Left ventricle myocardium inferior (tissue), 1 donor: ENCODE measurements around the gene SLC25A44. TPM values are rescaled to one million over a fixed set of nuclear protein-coding genes. Genes with fewer than 3 reads are reported as not detected.
A peak's percentile ranks its signal among the peaks of the same experiment; 100 is the strongest.

Experiments
- DNase-seq: peaks from one replicate; pipeline ENCODE4 v3.0.0-alpha.2; 2020
- H3K27ac ChIP-seq: fragments of 200-600 bp; replicated peaks from 2 replicates; pipeline ENCODE4 v1.8.0; 2021
- H3K27me3 ChIP-seq: fragments of 200-600 bp; 2 replicates; pipeline ENCODE4 v1.8.0; 2021; ENCODE audit warnings: low read depth
- H3K36me3 ChIP-seq: fragments of 200-600 bp; 2 replicates; pipeline ENCODE4 v1.8.0; 2021
- H3K4me1 ChIP-seq: fragments of 200-600 bp; 2 replicates; pipeline ENCODE4 v1.8.0; 2021
- H3K4me3 ChIP-seq: fragments of 200-600 bp; 2 replicates; pipeline ENCODE4 v1.8.0; 2021; ENCODE audit warnings: mild to moderate bottlenecking, moderate library complexity
- H3K9me3 ChIP-seq: fragments of 200-600 bp; replicated peaks from 2 replicates; pipeline ENCODE4 v1.8.0; 2021
- intact Hi-C: fragments of 100-400 bp; cut with micrococcal nuclease; formaldehyde crosslinking; loops from one replicate; pipeline ENCODE4 v1.11.0; 2022
- total RNA-seq: library from RNA; stranded (reverse); fragmentation: NEBNext Ultra II Directional; extraction: Animal tissue kit (Norgen Biotek cat#: 25700); gene quantifications from one replicate; pipeline ENCODE4 v1.2.1, GENCODE V29; 2021
- TF ChIP-seq, protein P1 (sequence below): fragments of 200-600 bp; IDR thresholded peaks from 2 replicates; pipeline ENCODE4 v1.8.0; 2021; ENCODE audit warnings: antibody characterized with exemption, mild to moderate bottlenecking, borderline replicate concordance
- donor health status: DM: no; HTN: yes; CAD: no; lungs with severe emphysema.

Gene SLC25A44
- total RNA-seq, 1 donor from 2014 or later, result 14.4 TPM

DNA sequence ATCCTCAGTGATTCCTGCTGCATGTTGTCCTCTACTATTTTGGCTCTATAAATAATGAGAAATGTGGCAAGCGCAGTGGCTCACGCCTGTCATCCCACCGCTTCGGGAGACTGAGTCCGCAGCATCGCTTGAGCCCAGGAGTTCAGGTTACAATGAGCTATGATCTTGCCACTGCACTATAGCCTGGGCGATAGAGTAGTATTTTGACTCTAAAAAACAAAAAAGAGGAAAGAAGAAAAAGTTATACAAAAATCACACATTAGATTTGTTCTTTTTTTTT, 756 bp upstream of the SLC25A44 start:
- Histone ChIP-seq H3K36me3 (no peaks in the 10 kb centered on the region), H3K9me3 (no peaks in the 10 kb centered on the region), H3K27me3 (no peaks in the 10 kb centered on the region), H3K27ac (peak overlapping the region; percentile 87), H3K4me1 (peaks cover 47% of the 10 kb centered on the region), H3K4me3 (peak overlapping the region; percentile 78)
- no peak for DNase-seq
- intact Hi-C loops, result no loop called here
- TF ChIP-seq, protein P1, sequence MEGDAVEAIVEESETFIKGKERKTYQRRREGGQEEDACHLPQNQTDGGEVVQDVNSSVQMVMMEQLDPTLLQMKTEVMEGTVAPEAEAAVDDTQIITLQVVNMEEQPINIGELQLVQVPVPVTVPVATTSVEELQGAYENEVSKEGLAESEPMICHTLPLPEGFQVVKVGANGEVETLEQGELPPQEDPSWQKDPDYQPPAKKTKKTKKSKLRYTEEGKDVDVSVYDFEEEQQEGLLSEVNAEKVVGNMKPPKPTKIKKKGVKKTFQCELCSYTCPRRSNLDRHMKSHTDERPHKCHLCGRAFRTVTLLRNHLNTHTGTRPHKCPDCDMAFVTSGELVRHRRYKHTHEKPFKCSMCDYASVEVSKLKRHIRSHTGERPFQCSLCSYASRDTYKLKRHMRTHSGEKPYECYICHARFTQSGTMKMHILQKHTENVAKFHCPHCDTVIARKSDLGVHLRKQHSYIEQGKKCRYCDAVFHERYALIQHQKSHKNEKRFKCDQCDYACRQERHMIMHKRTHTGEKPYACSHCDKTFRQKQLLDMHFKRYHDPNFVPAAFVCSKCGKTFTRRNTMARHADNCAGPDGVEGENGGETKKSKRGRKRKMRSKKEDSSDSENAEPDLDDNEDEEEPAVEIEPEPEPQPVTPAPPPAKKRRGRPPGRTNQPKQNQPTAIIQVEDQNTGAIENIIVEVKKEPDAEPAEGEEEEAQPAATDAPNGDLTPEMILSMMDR, result no peak

DNA sequence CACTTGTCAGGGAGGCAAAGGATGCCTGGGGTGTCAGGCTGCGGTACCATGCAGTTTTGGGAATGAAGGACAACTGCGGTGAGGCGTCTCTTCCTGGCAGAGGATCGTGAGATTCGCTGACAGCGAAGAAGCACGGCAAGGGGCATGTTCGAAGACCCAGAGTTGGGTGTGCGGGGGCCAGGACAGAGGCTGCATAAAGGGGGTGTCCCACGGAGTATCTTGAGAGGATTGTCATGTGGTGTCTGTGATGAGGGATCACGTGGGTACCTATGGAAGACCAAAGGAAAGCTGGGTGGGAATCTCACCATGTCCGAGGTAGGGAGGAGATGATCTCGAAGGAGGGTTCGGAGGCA, 372 bp downstream of the SLC25A44 start:
- Histone ChIP-seq H3K27me3 (no peaks in the 10 kb centered on the region), H3K4me1 (peaks cover 57% of the 10 kb centered on the region), H3K36me3 (no peaks in the 10 kb centered on the region), H3K9me3 (no peaks in the 10 kb centered on the region), H3K4me3 (peak overlapping the region; percentile 78), H3K27ac (peak overlapping the region; percentile 87)
- TF ChIP-seq, protein P1, result no peak
- no peak for DNase-seq
- intact Hi-C loops, result no loop called here

DNA sequence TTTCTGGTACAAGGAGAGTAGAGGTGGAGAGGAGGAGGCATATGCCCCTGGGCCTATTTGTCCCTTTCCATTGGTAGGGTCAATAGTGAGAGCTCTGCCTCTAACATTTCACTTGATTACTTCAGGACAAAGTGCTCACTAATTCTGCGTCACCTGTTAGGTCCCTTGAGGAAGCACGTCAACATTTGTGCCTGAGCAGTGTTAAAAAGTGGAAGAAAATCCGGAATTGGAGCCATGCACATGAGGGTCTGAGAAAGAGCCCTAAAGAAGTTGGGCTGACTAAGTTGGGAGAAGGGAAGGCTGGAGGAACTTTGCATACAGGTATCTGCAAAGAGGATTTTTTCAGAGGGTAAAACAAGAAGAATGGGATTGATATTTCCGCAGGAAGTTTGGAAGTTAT, 1.9 kb downstream of the SLC25A44 start:
- peak overlapping the region; percentile 66 for H3K27ac ChIP-seq
- H3K36me3 ChIP-seq, result peaks cover 13% of the 10 kb centered on the region
- no peak for DNase-seq
- TF ChIP-seq, protein P1, result no peak
- H3K9me3 ChIP-seq, result no peaks in the 10 kb centered on the region
- intact Hi-C loops, result no loop called here
- H3K27me3 ChIP-seq, result no peaks in the 10 kb centered on the region
- no peak overlapping the region for H3K4me3 ChIP-seq
- peaks cover 61% of the 10 kb centered on the region for H3K4me1 ChIP-seq

DNA sequence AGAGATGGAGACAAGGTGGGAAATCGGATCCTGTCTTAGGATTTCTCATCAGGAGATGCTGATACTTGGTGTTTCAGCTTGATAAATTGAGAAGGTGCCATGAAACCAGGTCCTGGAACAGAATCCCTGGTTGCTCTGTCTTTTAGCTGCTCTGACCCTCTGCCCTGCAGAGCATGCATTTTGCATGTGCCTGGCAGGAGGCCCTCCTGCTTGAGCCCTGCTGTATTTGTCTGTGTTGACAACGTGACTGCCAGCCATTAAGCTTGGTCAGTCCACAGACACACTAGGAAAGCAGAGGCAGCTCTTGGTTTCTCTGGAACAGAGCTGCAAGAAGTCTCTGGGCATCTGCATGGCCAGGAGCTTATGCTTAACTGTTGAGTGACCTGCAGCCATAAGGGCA, 2.5 kb downstream of the SLC25A44 start:
- H3K27ac ChIP-seq, result peak overlapping the region; percentile 66
- no peak for DNase-seq
- H3K4me1 ChIP-seq, result peaks cover 67% of the 10 kb centered on the region
- no peaks in the 10 kb centered on the region for H3K27me3 ChIP-seq
- peaks cover 14% of the 10 kb centered on the region for H3K36me3 ChIP-seq
- H3K4me3 ChIP-seq, result no peak overlapping the region
- no peaks in the 10 kb centered on the region for H3K9me3 ChIP-seq
- intact Hi-C loops, result no loop called here
- TF ChIP-seq, protein P1, result no peak

DNA sequence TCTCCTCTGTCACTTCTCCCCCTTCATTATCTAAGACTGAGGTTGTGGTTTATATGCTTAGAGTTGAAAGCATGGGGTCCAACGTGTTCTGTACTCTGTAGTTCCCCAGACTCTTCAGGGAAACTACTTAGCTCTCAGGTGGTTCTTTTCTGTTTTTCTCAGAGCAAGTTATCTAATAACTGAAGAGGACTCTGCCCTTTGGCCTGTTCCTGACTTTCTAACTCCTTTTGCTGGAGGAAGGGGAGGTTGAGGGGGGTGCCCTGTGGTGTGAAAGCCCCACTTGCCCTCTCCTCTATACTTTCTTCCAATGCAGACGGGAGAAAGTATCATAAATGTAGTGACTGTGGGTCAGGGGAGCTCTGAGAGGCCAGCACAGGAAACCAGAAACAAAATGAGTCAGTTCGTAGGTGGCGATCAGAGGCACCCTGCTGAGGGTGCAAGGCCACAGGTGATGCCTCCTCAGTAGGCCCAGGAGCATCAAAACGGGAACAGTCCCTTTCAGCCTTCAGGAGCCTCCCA, 5.0 kb downstream of the SLC25A44 start:
- no peak for DNase-seq
- intact Hi-C loops, result no loop called here
- no peak overlapping the region for H3K27ac ChIP-seq
- no peak overlapping the region for H3K4me3 ChIP-seq
- no peaks in the 10 kb centered on the region for H3K27me3 ChIP-seq
- TF ChIP-seq, protein P1, result no peak
- peaks cover 87% of the 10 kb centered on the region for H3K4me1 ChIP-seq
- H3K36me3 ChIP-seq, result peaks cover 17% of the 10 kb centered on the region
- no peaks in the 10 kb centered on the region for H3K9me3 ChIP-seq

DNA sequence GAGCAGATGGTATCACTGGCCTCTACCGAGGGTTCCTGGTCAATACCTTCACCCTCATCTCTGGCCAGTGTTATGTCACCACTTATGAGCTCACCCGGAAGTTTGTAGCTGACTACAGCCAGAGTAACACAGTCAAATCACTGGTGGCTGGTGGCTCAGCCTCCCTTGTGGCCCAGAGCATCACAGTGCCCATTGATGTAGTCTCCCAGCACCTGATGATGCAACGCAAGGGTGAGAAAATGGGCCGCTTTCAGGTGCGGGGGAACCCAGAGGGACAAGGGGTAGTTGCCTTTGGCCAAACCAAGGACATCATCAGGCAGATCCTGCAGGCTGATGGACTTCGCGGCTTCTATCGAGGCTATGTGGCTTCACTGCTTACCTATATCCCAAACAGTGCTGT, 6.1 kb downstream of the SLC25A44 start:
- intact Hi-C loops, result loop anchor here (10.0 kb wide), 1 partner anchor 45 kb away; the partner anchor contains the start of gene SEMA4A
- no peak overlapping the region for H3K4me3 ChIP-seq
- no peak overlapping the region for H3K27ac ChIP-seq
- DNase-seq, result no peak
- H3K27me3 ChIP-seq, result no peaks in the 10 kb centered on the region
- no peaks in the 10 kb centered on the region for H3K9me3 ChIP-seq
- TF ChIP-seq, protein P1, result no peak
- peaks cover 18% of the 10 kb centered on the region for H3K36me3 ChIP-seq
- peaks cover 85% of the 10 kb centered on the region for H3K4me1 ChIP-seq
